Measurements from ENCODE around the gene LRMDA.

- TF ChIP-seq POLR2A (IDR thresholded peaks at IDR 0.05): no peak
- TF ChIP-seq, protein P1, sequence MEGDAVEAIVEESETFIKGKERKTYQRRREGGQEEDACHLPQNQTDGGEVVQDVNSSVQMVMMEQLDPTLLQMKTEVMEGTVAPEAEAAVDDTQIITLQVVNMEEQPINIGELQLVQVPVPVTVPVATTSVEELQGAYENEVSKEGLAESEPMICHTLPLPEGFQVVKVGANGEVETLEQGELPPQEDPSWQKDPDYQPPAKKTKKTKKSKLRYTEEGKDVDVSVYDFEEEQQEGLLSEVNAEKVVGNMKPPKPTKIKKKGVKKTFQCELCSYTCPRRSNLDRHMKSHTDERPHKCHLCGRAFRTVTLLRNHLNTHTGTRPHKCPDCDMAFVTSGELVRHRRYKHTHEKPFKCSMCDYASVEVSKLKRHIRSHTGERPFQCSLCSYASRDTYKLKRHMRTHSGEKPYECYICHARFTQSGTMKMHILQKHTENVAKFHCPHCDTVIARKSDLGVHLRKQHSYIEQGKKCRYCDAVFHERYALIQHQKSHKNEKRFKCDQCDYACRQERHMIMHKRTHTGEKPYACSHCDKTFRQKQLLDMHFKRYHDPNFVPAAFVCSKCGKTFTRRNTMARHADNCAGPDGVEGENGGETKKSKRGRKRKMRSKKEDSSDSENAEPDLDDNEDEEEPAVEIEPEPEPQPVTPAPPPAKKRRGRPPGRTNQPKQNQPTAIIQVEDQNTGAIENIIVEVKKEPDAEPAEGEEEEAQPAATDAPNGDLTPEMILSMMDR (IDR thresholded peaks at IDR 0.05): no peak
Measured at GRCh38 chr10:75660823-75661222, 229.4 kb downstream of the LRMDA start.
